Stomach (tissue), 19 donors: ENCODE measurements around the gene EIF2B4. TPM values are rescaled to one million over a fixed set of nuclear protein-coding genes. Genes with fewer than 3 reads are reported as not detected.

Experiments used
- DNase-seq, 2 donors: peaks; one replicate each; pipeline versions ENCODE4 v3.0.0 to v3.0.0-alpha.2; 2013 to 2019
- H3K27ac ChIP-seq, 5 donors: fragments of 200-600 bp in 4 of 5; sonication (generic) in 4 of 5; one replicate each; pipeline ENCODE4 v1.5.1; 2013 to 2019; ENCODE audit warnings: mild to moderate bottlenecking in 1 of 5, moderate library complexity in 1 of 5
- H3K27me3 ChIP-seq, 3 donors: fragments of 200-600 bp; sonication (generic); one replicate each; pipeline ENCODE4 v1.5.1; 2017 to 2019; ENCODE audit warnings: mixed run types in 1 of 3
- H3K36me3 ChIP-seq, 4 donors: fragments of 200-600 bp; sonication (generic); 1 replicate in 3 of 4; 2 replicates in 1 of 4; pipeline ENCODE4 v1.5.1; 2016 to 2019
- H3K4me1 ChIP-seq, 4 donors: fragments of 200-600 bp; sonication (generic); one replicate each; pipeline ENCODE4 v1.5.1; 2016 to 2019
- H3K4me3 ChIP-seq, 4 donors: fragments of 200-600 bp; sonication (generic) in 3 of 4; one replicate each; pipeline ENCODE4 v1.5.1; 2016 to 2019; ENCODE audit warnings: mild to moderate bottlenecking in 1 of 4
- H3K9me3 ChIP-seq, 4 donors: fragments of 200-600 bp; sonication (generic); one replicate each; pipeline ENCODE4 v1.5.1; 2016 to 2019
- CTCF ChIP-seq, 7 experiments: fragments of 450-650 bp in 4 of 7; fragments of 200-600 bp in 3 of 7; sonication (generic) in 3 of 7; IDR thresholded peaks; one replicate each; pipeline ENCODE4 v1.5.1; 2016 to 2019; ENCODE audit warnings: antibody characterized with exemption in 7 of 7, control low read depth in 2 of 7, mild to moderate bottlenecking in 1 of 7
- EP300 ChIP-seq: sonication (generic); formaldehyde crosslinking; IDR thresholded peaks from one replicate; pipeline ENCODE4 v1.6.1; 2017; ENCODE audit warnings: antibody characterized with exemption
- POLR2A ChIP-seq, 4 donors: fragments of 450-650 bp; IDR thresholded peaks; one replicate each; pipeline ENCODE4 v1.6.1; 2016; ENCODE audit warnings: antibody characterized with exemption in 4 of 4, control low read depth in 2 of 4, mild to moderate bottlenecking in 1 of 4, moderate library complexity in 1 of 4
- POLR2AphosphoS5 ChIP-seq, 3 donors: sonication (generic); formaldehyde crosslinking; IDR thresholded peaks; one replicate each; pipeline ENCODE4 v1.6.1; 2016; ENCODE audit warnings: antibody characterized with exemption in 3 of 3
- WGBS, 5 donors: extraction: QIAGEN DNeasy Blood & Tissue Kit in 3 of 5; methylation state at CpG; one replicate each; pipeline versions ENCODE4 v1.1.5 to v1.1.7; 2013 to 2018; 5-methylcytosine and 5-hydroxymethylcytosine counted together
- intact Hi-C: fragments of 100-400 bp; cut with DNase I; formaldehyde crosslinking; loops from one replicate; pipeline ENCODE4 v1.15.1; 2023; ENCODE audit warnings: low total_unique reads
- long read RNA-seq, 10 donors: transcript quantifications; one replicate each; lab custom pipeline, GENCODE V29; 2026
- polyA plus RNA-seq, 3 donors: library from polyadenylated mRNA; stranded (reverse); fragments of 200-250 nt; gene quantifications; one replicate each; pipeline ENCODE4 v1.2.3, GENCODE V29; 2013
- total RNA-seq, 5 donors: library from RNA; depleted of rRNA; stranded (reverse); fragments of >200 nt; gene quantifications; one replicate each; pipeline versions ENCODE4 v1.1.0 to v1.2.3, GENCODE V29; 2014 to 2016
- donor health status: healthy with polysubstance abuse.
- donor health status: Bipolar disorder and iron deficiency.
- donor health status: healthy.

The EIF2B4 gene
- 10 to 100 TPM; 16.2 to 42.2 (median 27.2) TPM for total RNA-seq
- 10 to 100 TPM; 42.0 to 63.9 (median 51.1) TPM for polyA plus RNA-seq
- long read RNA-seq, donor 1, partial matches to known transcripts, result 0 of 18 reads
- long read RNA-seq, donor 1, other reads (novel, unspliced or antisense), result 12 of 18 reads
- long read RNA-seq, donor 2, partial matches to known transcripts, result 82 of 91 reads
- long read RNA-seq, donor 2, other reads (novel, unspliced or antisense), result 0 of 91 reads
- long read RNA-seq, donor 3, partial matches to known transcripts, result 0 of 7 reads
- long read RNA-seq, donor 3, other reads (novel, unspliced or antisense), result 0 of 7 reads
- long read RNA-seq, donor 4, result 0 reads
- long read RNA-seq, donor 5, transcript EIF2B4-201 (13 exons, 1,792 nt), result minor isoform, 5 of 16 reads
- long read RNA-seq, donor 5, transcript EIF2B4-205 (13 exons, 1,608 nt), result major isoform, 6 of 16 reads
- long read RNA-seq, donor 5, partial matches to known transcripts, result 0 of 16 reads
- long read RNA-seq, donor 5, other reads (novel, unspliced or antisense), result 0 of 16 reads
- long read RNA-seq, donor 6, result 0 reads
- long read RNA-seq, donor 7, transcript EIF2B4-201 (13 exons, 1,792 nt), result major isoform, 5 of 12 reads
- long read RNA-seq, donor 7, partial matches to known transcripts, result 0 of 12 reads
- long read RNA-seq, donor 7, other reads (novel, unspliced or antisense), result 0 of 12 reads
- long read RNA-seq, donor 8, transcript EIF2B4-201 (13 exons, 1,792 nt), result major isoform, 8 of 104 reads
- long read RNA-seq, donor 8, transcript EIF2B4-209 (2 exons, 607 nt), result minor isoform, 6 of 104 reads
- long read RNA-seq, donor 8, partial matches to known transcripts, result 89 of 104 reads
- long read RNA-seq, donor 8, other reads (novel, unspliced or antisense), result 0 of 104 reads
- long read RNA-seq, donor 9, transcript EIF2B4-209 (2 exons, 607 nt), result major isoform, 9 of 15 reads
- long read RNA-seq, donor 9, partial matches to known transcripts, result 0 of 15 reads
- long read RNA-seq, donor 9, other reads (novel, unspliced or antisense), result 0 of 15 reads
- long read RNA-seq, donor 10, transcript EIF2B4-209 (2 exons, 607 nt), result major isoform, 6 of 9 reads
- long read RNA-seq, donor 10, partial matches to known transcripts, result 0 of 9 reads
- long read RNA-seq, donor 10, other reads (novel, unspliced or antisense), result 0 of 9 reads

- WGBS, 5 donors, result 0 to 1% (median 1%) methylated on average over 7 to 85 of the region's 85 CpGs
- Histone ChIP-seq H3K27me3 (no peaks in the 10 kb centered on the region), H3K27ac (peak within 1 kb of the TSS; percentile 92 to 96 (median 94)), H3K9me3 (no peaks in the 10 kb centered on the region), H3K36me3 (peaks cover 48 to 68% (median 66%) of the 10 kb centered on the region in 4 donors), H3K4me1 (peaks cover 24 to 46% (median 38%) of the 10 kb centered on the region in 4 donors), H3K4me3 (peak within 1 kb of the TSS; percentile 91 to 97 (median 94))
- intact Hi-C loops, result no loop called here
- TF ChIP-seq POLR2A (IDR thresholded peaks at IDR 0.05), result no peak
- peak; percentile 87 to 98 (median 91) for TF ChIP-seq POLR2AphosphoS5 (IDR thresholded peaks at IDR 0.05)
- peak in 5 of 7 experiments; percentile 20 to 85 (median 43) for TF ChIP-seq CTCF (IDR thresholded peaks at IDR 0.05)
- TF ChIP-seq EP300, result no peak
- DNase-seq, result peak; percentile 99 to 100
These were observed at the start of gene EIF2B4, which contains the start of gene SNX17 for GRCh38 chr2:27370026-27370815. TSS of gene EIF2B4 (minus strand) at chr2:27370338. CDS start at chr2:27370314, 24 bp downstream. TSS of gene SNX17 (plus strand) at chr2:27370616. CDS start at chr2:27370744, 128 bp downstream.

- Histone ChIP-seq H3K4me3 (no peak overlapping the region), H3K9me3 (no peaks in the 10 kb centered on the region), H3K27me3 (no peaks in the 10 kb centered on the region), H3K4me1 (no peaks in the 10 kb centered on the region), H3K27ac (no peak overlapping the region), H3K36me3 (no peaks in the 10 kb centered on the region)
- intact Hi-C loops, result no loop called here
- TF ChIP-seq POLR2AphosphoS5 (IDR thresholded peaks at IDR 0.05), result no peak
- no peak for TF ChIP-seq POLR2A (IDR thresholded peaks at IDR 0.05)
- no peak for TF ChIP-seq CTCF (IDR thresholded peaks at IDR 0.05)
- TF ChIP-seq EP300, result no peak
- WGBS, 5 donors, result 92 to 96% (median 93%) methylated on average over 6 of the region's 6 CpGs
- DNase-seq, result no peak
These were observed 46.0 kb upstream of the EIF2B4 start for GRCh38 chr2:27416151-27416550.

GRCh38 chr2:27412419-27413152, 42.4 kb upstream of the EIF2B4 start:
- no peaks in the 10 kb centered on the region for H3K27me3 ChIP-seq
- H3K36me3 ChIP-seq, result no peaks in the 10 kb centered on the region
- no peak overlapping the region for H3K4me3 ChIP-seq
- intact Hi-C loops, result no loop called here
- TF ChIP-seq CTCF (IDR thresholded peaks at IDR 0.05), result no peak
- no peak for TF ChIP-seq EP300
- TF ChIP-seq POLR2A (IDR thresholded peaks at IDR 0.05), result no peak
- TF ChIP-seq POLR2AphosphoS5 (IDR thresholded peaks at IDR 0.05), result no peak
- no peak overlapping the region for H3K27ac ChIP-seq
- H3K4me1 ChIP-seq, result peaks cover 3 to 19% (median 18%) of the 10 kb centered on the region in 4 donors
- H3K9me3 ChIP-seq, result no peaks in the 10 kb centered on the region
- no peak for DNase-seq
- WGBS, 5 donors, result 82 to 86% (median 84%) methylated on average over 9 of the region's 9 CpGs
